GM19468 (cell line): ENCODE data around the gene GOLGA5.
"Not testable (repeated sequence)": the region's sequence is repeated elsewhere in the genome, so short reads cannot be mapped to it uniquely, and the experiment has no call there.

Source experiments
- ATAC-seq: cut with Tn5 transposase; IDR thresholded peaks from one replicate; pipeline ENCODE4 v1.9.1; 2021; ENCODE audit warnings: mild to moderate bottlenecking, moderate library complexity, moderate number of reproducible peaks; ENCODE audit not compliant: unreplicated experiment; ENCODE audit errors: extremely low read depth

Gene GOLGA5

DNA sequence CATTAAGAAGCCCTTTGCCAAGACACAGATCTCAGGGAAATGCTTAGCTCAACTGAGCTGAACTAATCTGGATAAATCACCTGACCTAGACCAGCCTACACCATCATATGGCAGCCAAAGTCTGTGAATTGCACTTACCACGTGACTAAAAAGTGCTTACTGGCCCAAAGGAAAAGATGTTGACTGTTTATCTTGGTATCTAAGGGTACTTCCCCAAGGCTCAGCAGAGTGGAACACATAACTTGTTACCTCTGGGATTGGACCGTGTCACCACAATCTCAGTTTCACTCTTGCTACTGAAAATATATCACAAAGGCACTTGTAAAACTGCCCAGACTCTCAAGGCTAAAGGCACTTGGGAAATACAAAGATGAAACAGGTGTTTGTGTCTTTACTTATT, 18.8 kb upstream of the GOLGA5 start:
- ATAC-seq: peak; percentile 62

DNA sequence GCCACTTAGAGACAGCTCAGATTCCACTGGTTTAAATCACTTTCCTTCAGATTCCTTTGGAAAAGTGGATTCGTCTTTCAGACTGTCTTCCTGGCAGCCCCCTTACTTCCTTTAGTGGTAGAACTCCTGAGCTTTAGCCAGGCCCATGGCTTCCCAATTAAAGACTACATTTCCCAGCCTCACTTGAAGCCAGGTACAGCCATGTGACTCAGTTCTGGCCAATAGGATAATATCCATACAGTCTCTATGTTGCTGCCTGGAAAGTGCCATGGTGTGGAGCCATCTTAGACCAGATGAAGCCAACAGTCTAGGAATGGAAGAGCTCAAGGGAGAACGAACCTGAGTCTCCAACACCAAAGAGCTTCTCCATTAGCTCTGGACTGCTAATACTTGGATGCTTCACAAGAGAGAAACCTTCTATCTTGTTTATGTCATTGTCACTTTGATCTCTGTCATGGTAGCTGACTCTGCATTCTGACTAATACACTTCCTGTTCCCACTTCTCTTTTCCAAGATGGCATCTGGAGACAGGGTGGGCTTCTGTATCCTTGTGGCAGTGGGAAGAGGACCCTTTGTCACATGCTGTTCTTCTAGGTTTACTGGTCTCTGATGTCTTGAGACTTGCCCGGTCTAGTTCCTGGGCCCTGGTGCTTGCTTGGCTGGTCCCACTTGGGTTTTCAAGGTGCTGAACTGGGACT, 15.1 kb upstream of the GOLGA5 start:
- ATAC-seq: not testable (repeated sequence)

DNA sequence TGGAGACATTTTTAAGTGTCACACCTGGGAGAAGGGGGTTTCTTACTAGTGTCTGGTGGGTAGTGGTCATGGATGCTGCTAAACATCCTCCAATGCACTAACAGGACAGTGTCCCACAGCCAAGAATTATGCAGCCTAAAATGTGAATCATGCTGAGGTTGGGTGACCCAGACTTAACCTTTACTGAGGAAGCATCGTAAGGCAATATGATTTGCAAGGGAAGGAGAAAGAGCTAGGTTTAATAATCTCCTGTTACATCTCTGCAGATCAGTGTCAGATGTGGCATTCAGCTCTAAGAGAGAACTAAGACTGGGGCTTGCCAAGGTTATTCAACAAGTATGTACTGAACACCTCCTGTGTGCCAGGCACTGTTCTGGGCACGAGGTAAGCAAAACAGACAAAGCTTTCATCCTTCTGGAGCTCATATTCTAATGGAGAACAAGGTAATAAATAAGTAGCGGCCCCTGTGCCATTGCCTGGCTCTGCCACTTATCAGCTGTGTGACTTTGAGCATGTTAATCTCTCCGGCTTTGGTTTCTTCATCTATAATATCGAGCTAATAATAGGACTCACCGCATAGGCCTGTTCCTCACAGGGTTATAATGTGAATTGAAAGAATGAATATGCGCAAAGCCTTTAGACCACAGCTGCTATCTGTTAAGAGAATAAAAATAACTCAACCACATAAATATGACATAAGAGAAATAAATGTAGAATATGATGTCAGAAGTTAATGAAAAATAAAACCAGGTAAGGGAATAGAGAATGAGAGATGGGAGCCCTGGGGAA, 13.5 kb upstream of the GOLGA5 start:
- no peak for ATAC-seq

DNA sequence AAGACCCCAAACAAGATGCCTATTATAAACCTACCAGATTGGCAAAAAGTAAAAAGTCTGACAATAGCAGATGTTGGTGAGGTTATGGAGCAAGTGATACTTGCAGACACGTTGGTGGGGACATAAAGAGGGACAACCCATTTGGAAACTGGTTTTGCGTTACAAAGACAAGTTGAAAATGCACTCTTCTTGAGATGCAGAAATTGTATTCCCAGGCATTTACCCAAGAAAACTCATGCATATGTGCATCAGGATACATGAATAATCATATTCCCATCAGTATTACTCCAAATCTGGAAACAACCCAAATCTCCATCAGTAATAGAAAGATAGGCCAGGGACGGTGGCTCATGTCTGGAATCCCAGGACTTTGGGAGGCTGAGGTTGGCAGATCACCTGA, 12.8 kb upstream of the GOLGA5 start:
- no peak for ATAC-seq

DNA sequence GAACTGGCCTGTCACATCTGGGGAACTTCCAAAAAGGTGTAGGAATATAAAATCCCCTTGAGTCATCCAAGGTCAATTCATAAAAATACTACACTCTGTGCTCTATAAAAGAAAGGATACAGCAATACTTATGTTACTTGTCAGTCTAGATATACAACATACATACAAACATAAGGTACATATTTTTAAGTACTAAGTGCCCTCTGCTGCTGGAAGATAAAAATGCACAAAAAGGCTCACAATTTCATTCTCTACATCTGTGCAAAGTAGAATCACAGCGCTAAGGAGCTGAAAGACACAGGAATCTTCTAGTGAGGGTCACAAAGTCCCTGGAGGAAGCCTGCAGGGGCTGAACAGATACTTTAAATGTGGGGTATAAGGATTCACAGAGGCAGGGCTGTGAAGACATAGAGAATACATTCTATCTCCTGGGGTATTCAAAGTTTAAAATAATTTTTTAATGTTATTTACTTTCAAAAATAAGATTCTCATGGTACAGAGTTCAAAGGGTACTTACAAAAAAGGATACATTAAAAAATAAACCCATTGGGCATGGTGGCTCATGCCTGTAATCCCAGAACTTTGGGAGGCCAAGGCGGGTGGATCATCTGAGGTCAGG, 10.2 kb upstream of the GOLGA5 start:
- ATAC-seq: no peak

DNA sequence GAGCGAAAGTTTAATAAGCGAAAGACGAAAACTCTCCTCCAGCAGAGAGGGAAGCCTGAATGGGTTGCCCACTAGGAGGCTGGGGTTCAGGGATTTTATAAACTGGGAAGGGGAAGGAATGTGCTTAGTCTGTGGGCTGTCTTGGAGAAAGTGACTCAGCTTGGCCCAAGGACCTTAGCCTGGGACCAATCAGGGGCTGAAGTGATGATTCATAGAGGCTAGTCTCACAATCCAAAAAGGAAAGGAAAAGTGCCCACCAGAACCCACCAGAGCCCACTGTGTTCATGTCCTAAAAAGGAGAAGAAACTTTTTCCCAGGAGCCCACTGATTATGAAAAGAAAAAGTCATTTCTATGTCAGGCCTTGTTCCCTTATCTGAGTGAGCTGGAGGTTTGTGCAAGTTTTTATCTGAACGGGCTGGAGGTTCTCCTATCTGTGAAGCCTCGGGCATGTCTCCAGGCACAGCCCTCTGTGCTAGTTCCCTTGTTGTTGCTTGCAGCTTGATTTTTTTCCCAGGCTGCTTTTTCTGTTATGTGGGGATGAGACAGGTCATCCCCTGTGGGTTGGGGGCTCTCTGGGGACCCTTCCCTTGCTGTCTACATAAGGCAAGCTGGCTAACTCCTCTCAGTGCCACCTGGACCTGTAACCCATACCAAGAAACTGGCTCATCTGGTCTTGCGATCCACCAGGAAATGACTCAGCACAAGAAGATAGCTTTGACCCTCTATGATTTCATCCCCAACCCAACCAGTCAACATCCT, 8.3 kb upstream of the GOLGA5 start:
- no peak for ATAC-seq

DNA sequence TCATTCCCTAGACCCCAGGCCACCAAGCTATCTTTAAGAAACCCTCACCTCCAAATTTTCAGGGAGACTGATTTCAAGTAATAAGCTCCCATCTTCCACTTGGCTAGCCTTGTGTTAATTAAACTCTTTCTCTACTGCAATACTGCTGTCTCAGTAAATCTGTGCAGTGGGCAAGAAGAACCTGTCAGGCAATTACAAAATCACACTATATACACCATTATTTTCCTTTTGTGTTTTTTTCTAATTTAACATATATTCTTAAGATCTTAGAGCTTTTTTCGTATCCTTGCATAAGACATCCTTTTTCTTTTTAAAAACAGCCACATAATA, 7.7 kb upstream of the GOLGA5 start:
- no peak for ATAC-seq

DNA sequence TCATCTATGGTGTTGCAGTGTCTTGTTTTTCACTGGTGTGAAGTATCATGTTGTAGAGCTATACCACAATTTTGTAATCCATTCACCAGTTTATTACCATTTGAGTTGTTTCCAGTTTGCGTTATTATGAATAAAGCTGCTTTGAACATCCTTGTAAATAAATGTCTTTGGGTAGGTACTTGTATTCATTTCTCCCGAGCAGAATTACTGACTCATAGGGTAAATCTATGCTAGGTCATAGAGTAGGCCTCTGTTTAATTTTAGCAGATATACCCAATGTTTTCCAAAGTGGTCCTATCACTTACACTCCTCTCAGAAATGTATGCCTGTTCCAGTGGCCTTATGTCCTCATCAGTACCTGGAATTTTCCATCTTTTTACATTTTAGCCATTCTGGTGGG, 6.6 kb upstream of the GOLGA5 start:
- no peak for ATAC-seq

DNA sequence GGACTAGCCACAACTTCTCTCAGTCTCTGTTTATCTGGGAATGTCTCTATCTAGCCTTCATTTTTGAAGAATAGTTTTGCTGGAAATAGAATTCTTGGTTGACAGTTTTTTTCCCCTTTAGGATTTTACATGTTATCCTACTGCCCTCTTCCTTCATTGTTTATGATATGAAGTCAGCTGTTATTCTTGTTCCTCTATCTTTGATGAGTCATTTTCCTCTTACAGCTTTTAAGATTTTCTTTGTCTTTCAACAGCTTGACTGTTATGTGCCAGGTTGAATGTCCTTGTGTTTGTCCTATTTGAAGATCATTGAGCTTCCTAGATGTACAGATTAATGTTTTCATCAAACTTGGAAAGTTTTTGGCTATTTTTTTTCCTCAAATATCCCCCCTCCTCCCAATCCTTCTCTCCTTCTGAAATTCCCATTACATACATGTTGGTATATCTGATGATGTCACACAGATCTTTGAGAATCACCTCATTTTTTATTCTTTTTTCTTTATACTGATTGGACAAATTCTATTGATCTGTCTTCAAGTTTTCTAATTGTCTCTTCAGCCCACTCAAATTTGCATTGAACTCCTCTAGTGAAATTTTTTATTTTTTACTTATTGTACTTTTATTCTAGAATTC, 4.5 kb upstream of the GOLGA5 start:
- ATAC-seq: no peak

DNA sequence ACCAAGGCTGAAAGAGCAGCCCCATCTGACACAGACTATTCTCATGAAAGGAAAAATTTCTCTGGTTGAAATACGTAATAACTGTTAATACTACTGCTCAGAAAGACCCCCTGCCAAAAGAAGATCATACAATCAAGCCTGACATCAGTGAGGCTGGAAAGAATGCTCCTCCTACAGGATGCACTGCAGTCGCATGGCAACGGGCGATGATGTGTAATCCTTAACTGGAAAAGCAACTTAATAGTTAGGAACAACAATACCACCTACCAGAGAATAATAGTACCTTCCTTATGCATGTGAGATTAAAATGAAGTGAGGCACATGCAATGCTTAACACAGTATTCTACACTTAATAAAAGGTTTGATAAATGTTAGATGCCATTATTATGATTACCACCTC, 1.2 kb upstream of the GOLGA5 start:
- ATAC-seq: no peak

DNA sequence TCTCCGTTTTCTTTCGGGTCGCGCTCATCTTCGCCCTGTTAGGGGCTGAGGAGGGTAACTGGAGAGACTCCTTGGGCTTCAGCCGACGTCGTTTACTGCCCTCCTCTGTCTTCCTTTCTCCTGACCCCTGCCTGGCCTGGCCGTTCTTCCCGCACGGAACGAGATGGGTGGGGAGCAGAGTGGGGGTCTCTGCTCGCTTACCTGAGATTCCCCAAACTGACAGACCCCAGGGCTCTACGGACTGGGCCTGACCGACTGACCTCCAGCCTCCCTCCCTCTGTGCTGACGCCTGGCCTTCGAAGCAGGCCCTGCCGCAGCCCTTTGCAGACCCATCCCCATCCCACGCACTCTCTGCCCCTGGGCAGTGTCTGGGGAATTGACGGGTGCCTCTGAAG, 439 bp downstream of the GOLGA5 start:
- ATAC-seq: no peak

DNA sequence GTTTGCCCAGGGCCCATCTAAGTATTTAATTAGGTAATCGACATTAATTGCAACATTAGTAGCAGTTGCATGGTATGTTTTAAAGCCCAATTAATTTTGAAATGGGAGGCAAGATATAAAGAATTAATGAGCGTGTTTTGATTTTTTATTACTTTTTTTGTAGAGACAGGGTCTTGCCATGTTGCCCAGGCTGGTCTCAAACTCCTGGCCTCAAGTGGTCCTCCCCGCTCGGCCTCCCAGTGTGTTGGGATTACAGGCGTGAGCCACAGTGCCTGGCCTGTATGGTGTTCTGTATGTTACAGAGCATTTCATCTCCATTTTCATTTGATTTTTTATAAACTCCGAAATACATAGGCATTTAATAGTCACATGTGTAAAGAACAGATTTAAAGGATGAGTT, 856 bp downstream of the GOLGA5 start:
- ATAC-seq: no peak

DNA sequence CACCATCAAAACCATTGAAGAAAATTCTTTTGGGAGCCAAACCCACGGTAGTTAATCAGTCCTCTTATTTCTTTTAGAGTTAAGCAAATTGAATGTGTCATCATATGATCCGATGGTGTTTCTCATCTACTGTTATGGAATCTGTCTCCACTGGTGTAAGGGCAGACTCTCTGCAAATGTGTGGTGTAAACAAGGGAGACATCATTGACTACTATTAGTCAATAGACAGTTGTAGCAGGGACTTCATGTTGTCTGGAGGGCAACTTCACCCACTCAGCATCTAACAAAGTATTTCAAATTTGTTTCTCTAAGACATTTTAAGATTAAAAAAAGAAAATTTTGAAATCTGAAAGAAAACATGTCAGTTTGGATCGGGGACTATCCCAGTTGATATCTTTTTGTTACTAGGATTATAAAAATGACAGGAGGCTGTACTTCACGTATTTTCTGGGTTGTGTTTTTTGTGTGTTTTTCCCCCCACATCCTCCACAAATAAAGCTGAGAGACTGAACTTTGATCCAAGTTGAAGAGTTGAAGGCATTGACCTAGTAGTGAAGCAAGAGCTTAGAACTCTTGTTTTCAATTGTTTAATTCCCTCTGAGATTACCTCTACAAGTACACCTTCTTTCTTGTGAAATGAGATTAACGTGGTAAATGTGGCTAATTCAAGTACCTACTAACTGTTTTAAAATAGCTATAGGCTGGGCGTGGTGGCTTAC, 4.0 kb downstream of the GOLGA5 start:
- no peak for ATAC-seq

DNA sequence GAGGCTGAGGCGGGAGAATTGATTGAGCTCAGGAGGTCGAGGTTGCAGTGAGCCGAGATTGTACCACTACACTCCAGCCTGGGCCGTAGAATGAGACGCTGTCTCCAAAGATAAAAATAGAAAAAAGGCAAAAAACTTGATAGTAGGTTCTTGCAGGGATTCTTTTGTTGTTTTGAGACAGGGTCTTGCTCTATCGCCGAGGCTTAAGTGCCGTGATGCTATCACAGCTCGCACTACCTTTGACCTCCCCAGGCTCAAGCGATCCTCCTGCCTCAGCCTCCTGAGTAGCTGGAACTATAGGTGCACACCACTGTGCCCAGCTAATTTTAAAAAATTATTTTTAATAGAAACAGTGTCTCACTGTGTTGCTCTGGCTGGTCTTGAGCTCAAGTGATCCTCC, 4.7 kb downstream of the GOLGA5 start:
- ATAC-seq: no peak

DNA sequence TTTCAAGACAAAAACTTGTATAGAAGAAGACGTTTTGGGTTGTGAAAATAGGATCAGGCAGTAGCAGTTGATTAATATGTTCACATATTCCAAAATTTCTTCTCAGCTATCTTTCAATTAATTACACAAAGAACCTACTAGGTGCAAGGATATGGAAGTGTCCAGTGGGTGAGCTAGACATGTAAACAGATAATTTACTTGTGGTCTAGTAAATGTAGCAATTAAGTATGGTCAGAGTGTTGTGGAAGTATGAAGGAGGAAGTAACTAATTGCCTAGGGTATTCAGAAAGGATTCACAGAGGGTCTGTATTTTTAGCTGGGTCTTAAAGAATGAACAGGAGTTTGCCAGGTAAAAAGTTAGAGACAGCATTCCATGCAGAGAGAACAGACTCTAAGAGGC, 5.9 kb downstream of the GOLGA5 start:
- ATAC-seq: no peak

DNA sequence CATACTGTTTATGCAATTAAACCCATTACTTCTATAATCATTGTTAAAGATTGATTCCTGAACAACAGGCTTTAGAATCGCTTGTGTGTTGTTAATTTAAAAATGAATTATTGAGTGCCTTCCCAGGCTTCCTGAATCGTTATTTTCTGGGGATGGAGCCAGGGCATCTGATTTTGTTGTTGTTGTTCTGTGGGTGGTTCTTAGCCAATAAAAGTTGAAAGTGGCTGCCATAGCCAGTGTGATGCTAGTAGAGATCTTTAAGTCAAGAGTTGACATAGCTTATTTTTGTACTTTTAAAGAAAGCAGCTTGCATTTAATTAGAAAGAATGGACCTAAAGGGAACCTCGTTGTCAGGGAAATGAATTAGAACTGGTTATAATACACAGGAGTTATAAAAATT, 6.4 kb downstream of the GOLGA5 start:
- no peak for ATAC-seq

DNA sequence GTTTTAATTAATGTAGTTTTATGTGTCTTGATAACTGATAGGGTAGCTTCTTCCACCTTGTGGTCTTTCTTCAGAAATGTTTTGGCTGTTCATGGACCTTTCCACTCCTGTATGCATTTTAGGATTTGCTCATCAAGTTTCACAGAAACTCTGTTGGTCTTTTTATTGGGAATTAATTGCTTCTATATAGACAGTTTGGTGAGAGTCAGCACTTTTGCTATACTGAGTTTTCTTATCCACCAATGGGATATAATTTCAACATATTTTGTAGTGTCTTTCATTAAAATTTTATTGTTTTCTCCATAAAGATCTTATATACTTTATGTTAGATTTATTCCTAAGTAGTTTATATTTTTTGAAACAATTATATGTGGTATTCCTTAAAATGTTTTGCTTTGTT, 7.8 kb downstream of the GOLGA5 start:
- no peak for ATAC-seq

DNA sequence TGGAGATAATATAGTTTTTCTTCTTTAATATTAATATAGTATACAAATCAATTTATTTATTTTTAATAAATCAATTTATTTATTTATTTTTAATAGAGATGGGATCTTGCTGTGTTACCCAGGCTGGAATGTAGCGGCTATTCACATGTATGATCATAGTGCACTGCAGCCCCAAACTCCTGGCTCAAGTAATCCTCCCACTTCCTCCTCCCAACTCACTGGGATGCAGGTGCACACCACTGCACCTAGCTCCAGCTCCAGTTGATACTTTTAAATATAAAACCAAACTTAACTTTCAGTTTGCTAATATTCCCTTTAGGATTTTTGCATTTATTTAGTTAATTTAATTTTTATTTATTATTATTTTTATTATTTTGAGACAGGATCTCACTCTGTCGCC, 8.6 kb downstream of the GOLGA5 start:
- ATAC-seq: no peak

DNA sequence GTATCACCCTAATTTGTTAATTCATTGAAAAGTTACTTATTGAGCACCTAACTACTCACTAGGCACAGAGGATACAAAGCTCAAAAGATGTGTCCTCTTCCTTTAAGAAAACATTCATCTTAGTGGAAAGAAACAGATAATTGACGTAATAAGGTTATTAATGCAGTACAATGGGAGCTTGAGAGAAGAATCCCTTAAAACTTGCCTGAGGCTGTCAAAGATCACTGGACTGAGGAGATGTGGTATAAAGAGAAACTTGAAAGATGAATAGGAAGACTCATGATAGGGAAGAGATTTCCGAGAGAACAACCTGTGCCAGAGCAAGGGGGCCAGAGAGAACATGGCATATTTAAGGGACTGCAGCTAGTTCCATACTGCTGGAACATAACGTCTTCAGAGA, 19.1 kb downstream of the GOLGA5 start:
- ATAC-seq: no peak
